ELR (cell line): ENCODE data around the gene PLCL1.

Source experiments
- DNase-seq: peaks from one replicate; pipeline ENCODE4 v3.0.0-alpha.2; 2015; ENCODE audit warnings: low read depth

Gene PLCL1

GRCh38 chr2:198117406-198118041 lies 313.1 kb downstream of the PLCL1 start:
- no peak for DNase-seq

- peak; percentile 63 for DNase-seq
These were observed 323.2 kb downstream of the PLCL1 start for GRCh38 chr2:198127627-198128026.

- no peak for DNase-seq
These were observed 325.2 kb downstream of the PLCL1 start for GRCh38 chr2:198129609-198130008.

GRCh38 chr2:198134293-198134955 lies 330.0 kb downstream of the PLCL1 start:
- no peak for DNase-seq

- DNase-seq, result no peak
These were observed 331.1 kb downstream of the PLCL1 start for GRCh38 chr2:198135481-198135934.

GRCh38 chr2:198136142-198136541 lies 331.7 kb downstream of the PLCL1 start:
- DNase-seq, result no peak

- no peak for DNase-seq
These were observed 333.3 kb downstream of the PLCL1 start for GRCh38 chr2:198137733-198138132.

GRCh38 chr2:198141726-198142125 lies 337.3 kb downstream of the PLCL1 start:
- DNase-seq, result no peak

GRCh38 chr2:198143156-198143555 lies 338.8 kb downstream of the PLCL1 start:
- no peak for DNase-seq

- DNase-seq, result no peak
These were observed 339.4 kb downstream of the PLCL1 start for GRCh38 chr2:198143793-198144192.

GRCh38 chr2:198144660-198145059 lies 340.3 kb downstream of the PLCL1 start:
- no peak for DNase-seq

GRCh38 chr2:198146346-198146940 lies 342.1 kb downstream of the PLCL1 start:
- DNase-seq, result no peak

- DNase-seq, result no peak
These were observed 352.9 kb downstream of the PLCL1 start for GRCh38 chr2:198157314-198157713.

GRCh38 chr2:198161151-198161550 lies 356.8 kb downstream of the PLCL1 start:
- DNase-seq, result no peak

GRCh38 chr2:198162276-198162675 lies 357.9 kb downstream of the PLCL1 start:
- DNase-seq, result no peak

- no peak for DNase-seq
These were observed 360.4 kb downstream of the PLCL1 start for GRCh38 chr2:198164843-198165242.

- no peak for DNase-seq
These were observed 360.9 kb downstream of the PLCL1 start for GRCh38 chr2:198165289-198165688.

- no peak for DNase-seq
These were observed 363.0 kb downstream of the PLCL1 start for GRCh38 chr2:198167346-198167745.

- DNase-seq, result no peak
These were observed 364.3 kb downstream of the PLCL1 start for GRCh38 chr2:198168651-198169050.

GRCh38 chr2:198173242-198173641 lies 368.8 kb downstream of the PLCL1 start:
- DNase-seq, result no peak

- DNase-seq, result no peak
These were observed 369.5 kb downstream of the PLCL1 start for GRCh38 chr2:198173864-198174263.

- DNase-seq, result no peak
These were observed 370.9 kb downstream of the PLCL1 start for GRCh38 chr2:198175271-198175670.

GRCh38 chr2:198177040-198177439 lies 372.6 kb downstream of the PLCL1 start:
- no peak for DNase-seq
